RWPE1 (cell line): ENCODE measurements around the gene SBK2.

Experiments
- CTCF ChIA-PET: fragments of 350-600 bp; sonication (Branson Sonifier 250); formaldehyde crosslinking; extraction: SDS; loops from one replicate; lab custom pipeline; 2021; lab: Yijun Ruan, JAX
- POLR2A ChIA-PET: fragments of 400-600 bp; formaldehyde crosslinking; extraction: SDS; loops from one replicate; lab custom pipeline; 2020; ENCODE audit warnings: antibody characterized with exemption; ENCODE audit not compliant: low non-redundant PET; lab: Yijun Ruan, JAX
- DNase-seq: peaks from one replicate; pipeline ENCODE4 v3.0.0; 2012; ENCODE audit warnings: low spot score
- H3K27ac ChIP-seq: fragments of 450-650 bp; 2 replicates; pipeline ENCODE4 v1.5.1; 2017
- CTCF ChIP-seq: fragments of 450-650 bp; conservative IDR thresholded peaks from 2 replicates; pipeline ENCODE4 v1.5.1; 2017; ENCODE audit warnings: low read depth, mild to moderate bottlenecking

Gene SBK2

GRCh38 chr19:55486971-55487923, 49.7 kb downstream of the SBK2 start:
- TF ChIP-seq CTCF: no peak
- ChIA-PET CTCF (interaction anchor here (0.6 to 1.3 kb wide), 5 partner anchors 17 to 368 kb away, joined by 3 to 7 read pairs (median 4); no protein-coding TSS in a partner anchor), POLR2A (interaction anchor here (1.3 kb wide), 1 partner anchor 10 kb away, joined by 4 read pairs; no protein-coding TSS in a partner anchor)
- DNase-seq: peak; percentile 89
- H3K27ac ChIP-seq: peak overlapping the region; percentile 99

GRCh38 chr19:55486043-55486970, 50.6 kb downstream of the SBK2 start:
- POLR2A ChIA-PET: interaction anchor here (1.3 kb wide), 1 partner anchor 9 kb away, joined by 4 read pairs; no protein-coding TSS in a partner anchor
- no peak for DNase-seq
- H3K27ac ChIP-seq: peak overlapping the region; percentile 99
- TF ChIP-seq CTCF: no peak
- CTCF ChIA-PET: interaction anchor here (0.7 to 2.7 kb wide), 3 partner anchors 18 to 147 kb away, joined by 3 to 10 read pairs (median 4); no protein-coding TSS in a partner anchor

- POLR2A ChIA-PET: interaction anchor here (0.5 to 1.2 kb wide), 2 partner anchors 9 to 141 kb away, joined by 3 to 7 read pairs; partner anchors contain the start of gene ZNF628
- TF ChIP-seq CTCF: no peak
- peak overlapping the region; percentile 99 for H3K27ac ChIP-seq
- no peak for DNase-seq
- CTCF ChIA-PET: interaction anchor here (2.7 kb wide), 1 partner anchor 18 kb away, joined by 10 read pairs; no protein-coding TSS in a partner anchor
These were observed 51.4 kb downstream of the SBK2 start for GRCh38 chr19:55485439-55486011.

- peak within 1 kb of the TSS; percentile 99 for H3K27ac ChIP-seq
- POLR2A ChIA-PET: interaction anchor here (0.5 to 1.2 kb wide), 4 partner anchors 8 to 154 kb away, joined by 3 to 7 read pairs (median 4); partner anchors contain the start of gene ZNF628
- peak; percentile 72 for DNase-seq
- no peak for TF ChIP-seq CTCF
- CTCF ChIA-PET: interaction anchor here (2.7 kb wide), 1 partner anchor 17 kb away, joined by 10 read pairs; no protein-coding TSS in a partner anchor
These were observed 52.1 kb downstream of the SBK2 start, which contains the start of gene NAT14 for GRCh38 chr19:55484593-55485438. TSS of gene NAT14 (plus strand) at chr19:55485188. CDS start at chr19:55485709, 521 bp downstream.
